ENCODE data around the gene SPECC1L.

The SPECC1L gene

GRCh38 chr22:24428751-24429410 lies 158.2 kb downstream of the SPECC1L start:
- no peak for DNase-seq (ENCODE audit: low read depth in 2 of 2)

- peak in 1 of 2 donors; percentile 33 for DNase-seq (ENCODE audit: low read depth in 2 of 2)
Observed at GRCh38 chr22:24429411-24430365, 159.1 kb downstream of the SPECC1L start.

- DNase-seq (ENCODE audit: low read depth in 2 of 2), result no peak
Observed at GRCh38 chr22:24430431-24431308, 160.0 kb downstream of the SPECC1L start.

- DNase-seq (ENCODE audit: low read depth in 2 of 2), result no peak
Observed at GRCh38 chr22:24431309-24432034, 160.8 kb downstream of the SPECC1L start.

GRCh38 chr22:24432059-24432853 lies 161.6 kb downstream of the SPECC1L start:
- peak in 1 of 2 donors; percentile 30 for DNase-seq (ENCODE audit: low read depth in 2 of 2)

- no peak for DNase-seq (ENCODE audit: low read depth in 2 of 2)
Observed at GRCh38 chr22:24433001-24433827, 162.6 kb downstream of the SPECC1L start.

- peak; percentile 35 to 43 for DNase-seq (ENCODE audit: low read depth in 2 of 2)
Observed at GRCh38 chr22:24433828-24434470, 163.3 kb downstream of the SPECC1L start.

GRCh38 chr22:24434471-24435322 lies 164.1 kb downstream of the SPECC1L start:
- DNase-seq (ENCODE audit: low read depth in 2 of 2), result peak; percentile 58 to 76

- no peak for DNase-seq (ENCODE audit: low read depth in 2 of 2)
Observed at GRCh38 chr22:24435323-24435645, 164.7 kb downstream of the SPECC1L start.

- DNase-seq (ENCODE audit: low read depth in 2 of 2), result no peak
Observed at GRCh38 chr22:24435861-24436371, 165.3 kb downstream of the SPECC1L start.

- no peak for DNase-seq (ENCODE audit: low read depth in 2 of 2)
Observed at GRCh38 chr22:24436553-24436952, 165.9 kb downstream of the SPECC1L start.

GRCh38 chr22:24437091-24437490 lies 166.5 kb downstream of the SPECC1L start:
- DNase-seq (ENCODE audit: low read depth in 2 of 2), result no peak

GRCh38 chr22:24437741-24438328 lies 167.2 kb downstream of the SPECC1L start:
- no peak for DNase-seq (ENCODE audit: low read depth in 2 of 2)

- no peak for DNase-seq (ENCODE audit: low read depth in 2 of 2)
Observed at GRCh38 chr22:24440270-24440717, 169.7 kb downstream of the SPECC1L start.

- no peak for DNase-seq (ENCODE audit: low read depth in 2 of 2)
Observed at GRCh38 chr22:24440718-24441405, 170.2 kb downstream of the SPECC1L start.

GRCh38 chr22:24441406-24442351 lies 171.0 kb downstream of the SPECC1L start:
- no peak for DNase-seq (ENCODE audit: low read depth in 2 of 2)
